Ovary (tissue), 9 donors: Measurements from ENCODE around the gene CCNT1. TPM values are rescaled to one million over a fixed set of nuclear protein-coding genes. Genes with fewer than 3 reads are reported as not detected.
"Not testable (repeated sequence)": the region's sequence is repeated elsewhere in the genome, so short reads cannot be mapped to it uniquely, and the experiment has no call there.

Experiments used
- DNase-seq, 5 donors: peaks; one replicate each; pipeline ENCODE4 v3.0.0-alpha.2; 2019 to 2020
- H3K27ac ChIP-seq, 2 donors: fragments of 200-600 bp; one replicate each; pipeline versions ENCODE4 v1.5.1 to v1.8.0; 2019 to 2022
- H3K27me3 ChIP-seq: fragments of 200-600 bp; one replicate; pipeline ENCODE4 v1.8.0; 2022
- H3K36me3 ChIP-seq: fragments of 200-600 bp; sonication (generic); one replicate; pipeline ENCODE4 v1.5.1; 2019
- H3K4me1 ChIP-seq: one replicate; pipeline ENCODE4 v1.8.1; 2013; ENCODE audit warnings: mild to moderate bottlenecking, moderate library complexity; ENCODE audit not compliant: insufficient read depth
- H3K4me3 ChIP-seq: fragments of 200-600 bp; sonication (generic); one replicate; pipeline ENCODE4 v1.5.1; 2017
- H3K9me3 ChIP-seq, 2 donors: fragments of 200-600 bp in 1 of 2; sonication (generic) in 1 of 2; one replicate each; pipeline versions ENCODE4 v1.5.1 to v1.8.1; 2013 to 2019; ENCODE audit warnings: mild to moderate bottlenecking in 1 of 2, moderate library complexity in 1 of 2
- CTCF ChIP-seq, 3 donors: fragments of 450-650 bp in 2 of 3; fragments of 200-600 bp in 1 of 3; IDR thresholded peaks; one replicate each; pipeline versions ENCODE4 v1.5.1 to v1.8.0; 2016 to 2022; ENCODE audit warnings: antibody characterized with exemption in 3 of 3, mild to moderate bottlenecking in 1 of 3
- EP300 ChIP-seq: sonication (generic); formaldehyde crosslinking; IDR thresholded peaks from one replicate; pipeline ENCODE4 v1.6.1; 2017; ENCODE audit warnings: antibody characterized with exemption
- POLR2A ChIP-seq: fragments of 450-650 bp; IDR thresholded peaks from one replicate; pipeline ENCODE4 v1.6.1; 2017; ENCODE audit warnings: antibody characterized with exemption, mild to moderate bottlenecking, moderate library complexity
- WGBS, 3 donors: extraction: QIAGEN DNeasy Blood & Tissue Kit in 1 of 3; methylation state at CpG; one replicate each; pipeline versions ENCODE4 v1.1.5 to v1.1.7; 2013 to 2017; 5-methylcytosine and 5-hydroxymethylcytosine counted together
- intact Hi-C, 4 donors: fragments of 100-400 bp; cut with DNase I; formaldehyde crosslinking; loops; one replicate each; pipeline versions ENCODE4 v1.11.0 to v1.15.1; 2022 to 2023
- polyA plus RNA-seq, 2 donors: library from polyadenylated mRNA; stranded (reverse); fragments of 200-250 nt in 1 of 2; fragments of 350-450 nt in 1 of 2; fragmentation: Illumina TruSeq in 1 of 2; extraction: RNeasy Lipid Tissue Mini Kit (QIAGEN cat#74804) in 1 of 2; gene quantifications; one replicate each; pipeline ENCODE4 v1.2.3, GENCODE V29; 2013 to 2014
- total RNA-seq, 7 donors: library from RNA; depleted of rRNA in 2 of 7; stranded (reverse); fragments of >200 nt in 2 of 7; fragmentation: NEBNext Ultra II Directional in 3 of 7; extraction: Animal tissue kit (Norgen Biotek cat#: 25700) in 3 of 7; gene quantifications; one replicate each; pipeline versions ENCODE4 v1.1.0 to v1.2.4, GENCODE V29; 2016 to 2023
- donor health status: DM: no; HTN: no; CAD: no; lungs with moderate emphysema.
- donor health status: DM: no; HTN: no; CAD: no.
- donor health status: Bipolar disorder and iron deficiency.
- donor health status: DM: yes; HTN: yes; CAD: no.
- donor health status: DM: no; HTN: no; CAD: no.
- donor health status: DM: yes; HTN: yes; CAD: no.

Gene CCNT1
- total and polyA plus RNA-seq, 9 donors, result 7.5 to 48.8 (median 33.4) TPM

- no peaks in the 10 kb centered on the region for H3K36me3 ChIP-seq
- 14 to 21% (median 16%) methylated on average over 5 of the region's 5 CpGs for WGBS, 3 donors
- no peaks in the 10 kb centered on the region for H3K27me3 ChIP-seq
- H3K4me1 ChIP-seq, result no peaks in the 10 kb centered on the region
- DNase-seq, result no peak
- H3K4me3 ChIP-seq, result no peak overlapping the region
- TF ChIP-seq POLR2A, result no peak
- no peak for TF ChIP-seq CTCF (IDR thresholded peaks at IDR 0.05)
- TF ChIP-seq EP300, result no peak
- H3K9me3 ChIP-seq, result no peaks in the 10 kb centered on the region
- no peak overlapping the region for H3K27ac ChIP-seq
- intact Hi-C loops, result no loop called here
Measured at GRCh38 chr12:48739618-48740269, 23.2 kb upstream of the CCNT1 start.

GRCh38 chr12:48736456-48736855, 19.9 kb upstream of the CCNT1 start:
- H3K36me3 ChIP-seq, result no peaks in the 10 kb centered on the region
- WGBS, 3 donors, result 27 to 56% (median 29%) methylated on average over 1 of the region's 1 CpG
- intact Hi-C loops, result no loop called here
- no peak overlapping the region for H3K27ac ChIP-seq
- TF ChIP-seq EP300 (no peak), POLR2A (no peak), CTCF (IDR thresholded peaks at IDR 0.05) (no peak)
- no peaks in the 10 kb centered on the region for H3K4me1 ChIP-seq
- DNase-seq, result no peak
- H3K27me3 ChIP-seq, result no peaks in the 10 kb centered on the region
- H3K9me3 ChIP-seq, result no peaks in the 10 kb centered on the region
- no peak overlapping the region for H3K4me3 ChIP-seq

- TF ChIP-seq POLR2A (no peak), EP300 (no peak), CTCF (IDR thresholded peaks at IDR 0.05) (no peak)
- Histone ChIP-seq H3K4me1 (no peaks in the 10 kb centered on the region), H3K36me3 (no peaks in the 10 kb centered on the region), H3K27me3 (no peaks in the 10 kb centered on the region), H3K4me3 (no peak overlapping the region), H3K27ac (no peak overlapping the region), H3K9me3 (no peaks in the 10 kb centered on the region)
- no peak for DNase-seq
- 77 to 83% (median 78%) methylated on average over 5 of the region's 5 CpGs for WGBS, 3 donors
- intact Hi-C loops, result no loop called here
Measured at GRCh38 chr12:48728807-48729206, 12.3 kb upstream of the CCNT1 start.

- DNase-seq, intact Hi-C loops, H3K27ac ChIP-seq, H3K9me3 ChIP-seq, H3K4me1 ChIP-seq, H3K4me3 ChIP-seq, H3K36me3 ChIP-seq, H3K27me3 ChIP-seq: not testable (repeated sequence)
- WGBS, 3 donors, result 86 to 98% (median 92%) methylated on average over 1 of the region's 1 CpG
Measured at GRCh38 chr12:48720737-48721136, 4.2 kb upstream of the CCNT1 start.

GRCh38 chr12:48720171-48720570, 3.7 kb upstream of the CCNT1 start:
- H3K9me3 ChIP-seq, H3K4me3 ChIP-seq, H3K27ac ChIP-seq, H3K36me3 ChIP-seq, intact Hi-C loops, H3K27me3 ChIP-seq, H3K4me1 ChIP-seq, DNase-seq: not testable (repeated sequence)
- WGBS, 3 donors, result 73 to 84% (median 78%) methylated on average over 2 of the region's 2 CpGs

GRCh38 chr12:48719002-48719401, 2.5 kb upstream of the CCNT1 start:
- WGBS, 3 donors, result 64 to 77% (median 64%) methylated on average over 4 of the region's 4 CpGs
- H3K36me3 ChIP-seq, H3K4me3 ChIP-seq, H3K27ac ChIP-seq, intact Hi-C loops, DNase-seq, H3K4me1 ChIP-seq, H3K27me3 ChIP-seq, H3K9me3 ChIP-seq: not testable (repeated sequence)
